ENCODE data around the gene SPRYD7. TPM values are rescaled to one million over a fixed set of nuclear protein-coding genes. Genes with fewer than 3 reads are reported as not detected.

SPRYD7 gene
- polyA plus RNA-seq, 1 experiment: 3.3 TPM

DNA sequence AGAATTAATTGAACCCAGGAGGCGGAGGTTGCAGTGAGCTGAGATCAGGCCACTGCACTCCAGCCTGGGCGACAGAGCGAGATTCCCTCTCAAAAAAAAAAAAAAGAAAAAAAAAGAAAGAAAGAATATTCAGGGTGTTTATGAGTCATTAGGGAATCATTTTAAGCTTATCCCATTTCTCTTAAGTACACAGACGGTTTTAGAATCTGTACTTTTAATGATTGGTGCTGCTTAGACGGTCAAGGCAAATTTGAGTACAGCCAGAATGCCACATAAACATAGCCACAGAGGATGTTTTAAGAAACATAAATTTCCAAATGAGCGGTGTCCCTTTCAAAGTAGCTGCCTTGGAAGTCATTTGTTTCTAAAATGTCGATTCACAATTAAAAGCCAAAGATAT, 2.6 kb downstream of the SPRYD7 start:
- Histone ChIP-seq H3K4me3 (ENCODE audit: low read depth, low read length) (no peak overlapping the region), H3K27me3 (ENCODE audit: control insufficient read depth, insufficient read depth, low read length) (no peaks in the 10 kb centered on the region), H3K36me3 (ENCODE audit: control insufficient read depth, insufficient read depth, low read length) (no peaks in the 10 kb centered on the region; the same call in 1 of the 2 replicates)
- TF ChIP-seq, protein P1, sequence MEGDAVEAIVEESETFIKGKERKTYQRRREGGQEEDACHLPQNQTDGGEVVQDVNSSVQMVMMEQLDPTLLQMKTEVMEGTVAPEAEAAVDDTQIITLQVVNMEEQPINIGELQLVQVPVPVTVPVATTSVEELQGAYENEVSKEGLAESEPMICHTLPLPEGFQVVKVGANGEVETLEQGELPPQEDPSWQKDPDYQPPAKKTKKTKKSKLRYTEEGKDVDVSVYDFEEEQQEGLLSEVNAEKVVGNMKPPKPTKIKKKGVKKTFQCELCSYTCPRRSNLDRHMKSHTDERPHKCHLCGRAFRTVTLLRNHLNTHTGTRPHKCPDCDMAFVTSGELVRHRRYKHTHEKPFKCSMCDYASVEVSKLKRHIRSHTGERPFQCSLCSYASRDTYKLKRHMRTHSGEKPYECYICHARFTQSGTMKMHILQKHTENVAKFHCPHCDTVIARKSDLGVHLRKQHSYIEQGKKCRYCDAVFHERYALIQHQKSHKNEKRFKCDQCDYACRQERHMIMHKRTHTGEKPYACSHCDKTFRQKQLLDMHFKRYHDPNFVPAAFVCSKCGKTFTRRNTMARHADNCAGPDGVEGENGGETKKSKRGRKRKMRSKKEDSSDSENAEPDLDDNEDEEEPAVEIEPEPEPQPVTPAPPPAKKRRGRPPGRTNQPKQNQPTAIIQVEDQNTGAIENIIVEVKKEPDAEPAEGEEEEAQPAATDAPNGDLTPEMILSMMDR (IDR thresholded peaks at IDR 0.05; ENCODE audit: insufficient read depth, low read depth, low read length): no peak
- ChIA-PET CTCF (interaction anchor here (0.6 to 1.1 kb wide), 2 partner anchors 16 to 43 kb away, joined by 3 read pairs; no protein-coding TSS in a partner anchor), POLR2A (interaction anchor here (0.6 kb wide), 1 partner anchor 39 kb away, joined by 4 read pairs; no protein-coding TSS in a partner anchor)
- no peak for DNase-seq (ENCODE audit: low read depth)

DNA sequence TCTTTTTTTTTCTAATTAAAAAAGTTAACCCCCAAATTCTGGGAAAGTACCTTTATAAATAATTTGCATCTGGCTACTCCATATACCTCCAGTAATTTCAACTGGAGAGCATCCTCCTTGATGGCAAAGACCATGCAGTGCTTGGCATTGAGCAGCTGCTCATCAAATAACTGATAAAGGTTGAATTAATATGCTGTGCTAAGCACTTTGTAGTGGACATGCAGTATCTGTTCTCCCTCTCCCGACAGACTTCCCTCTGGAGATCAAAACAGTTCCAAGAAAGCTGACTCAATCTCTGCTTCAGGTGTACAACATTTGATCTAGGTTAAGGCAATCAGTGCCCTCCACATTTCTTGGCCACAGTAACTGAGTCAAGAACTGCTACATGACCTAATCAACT, 3.3 kb downstream of the SPRYD7 start:
- Histone ChIP-seq H3K36me3 (ENCODE audit: control insufficient read depth, insufficient read depth, low read length) (no peaks in the 10 kb centered on the region; the same call in 1 of the 2 replicates), H3K4me3 (ENCODE audit: low read depth, low read length) (no peak overlapping the region), H3K27me3 (ENCODE audit: control insufficient read depth, insufficient read depth, low read length) (no peaks in the 10 kb centered on the region)
- ChIA-PET CTCF (interaction anchor here (1.1 kb wide), 1 partner anchor 44 kb away, joined by 3 read pairs; no protein-coding TSS in a partner anchor), POLR2A (no interaction called here)
- DNase-seq (ENCODE audit: low read depth): no peak
- TF ChIP-seq, protein P1 (IDR thresholded peaks at IDR 0.05; ENCODE audit: insufficient read depth, low read depth, low read length): no peak

DNA sequence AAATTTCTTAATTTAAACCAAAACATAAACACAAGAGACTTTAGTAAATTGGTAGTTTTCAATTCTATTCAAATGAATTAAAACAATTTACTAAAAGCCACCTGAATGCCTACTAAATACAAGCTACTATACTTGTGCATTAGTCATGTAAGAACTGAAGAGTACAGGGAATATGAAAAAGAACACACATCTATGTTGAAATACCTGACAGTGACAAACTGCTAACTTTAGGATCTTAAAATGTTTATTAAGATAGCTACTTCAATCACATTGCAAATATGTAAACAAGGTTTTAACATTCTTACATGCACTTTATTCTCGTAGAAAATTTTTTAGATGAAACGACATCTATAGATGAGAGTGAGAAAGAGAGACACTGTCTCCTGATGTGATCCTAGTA, 4.1 kb downstream of the SPRYD7 start:
- TF ChIP-seq, protein P1 (IDR thresholded peaks at IDR 0.05; ENCODE audit: insufficient read depth, low read depth, low read length): no peak
- H3K36me3 ChIP-seq (ENCODE audit: control insufficient read depth, insufficient read depth, low read length): no peaks in the 10 kb centered on the region; the same call in 1 of the 2 replicates
- no peak for DNase-seq (ENCODE audit: low read depth)
- no peak overlapping the region for H3K4me3 ChIP-seq (ENCODE audit: low read depth, low read length)
- H3K27me3 ChIP-seq (ENCODE audit: control insufficient read depth, insufficient read depth, low read length): no peaks in the 10 kb centered on the region
- CTCF ChIA-PET: no interaction called here
- POLR2A ChIA-PET: no interaction called here

DNA sequence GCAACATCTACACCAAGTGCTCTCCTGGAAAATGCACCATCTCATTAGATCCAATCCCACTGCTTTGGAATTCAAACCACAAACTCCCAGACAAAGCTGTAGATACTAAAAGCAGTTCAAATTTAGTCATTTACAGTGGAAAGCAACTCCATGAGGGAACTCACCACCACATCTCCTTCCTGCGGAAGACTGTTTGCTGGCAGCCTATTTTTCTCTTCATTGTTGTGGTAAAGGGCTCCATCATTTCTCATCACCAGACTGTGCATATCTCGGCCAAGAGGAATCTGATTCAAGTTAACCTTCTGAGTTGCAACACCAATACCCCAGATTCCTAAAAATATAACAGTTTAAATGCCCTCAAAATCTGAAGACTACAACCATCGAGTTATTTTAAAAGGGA, 8.4 kb downstream of the SPRYD7 start:
- H3K27me3 ChIP-seq (ENCODE audit: control insufficient read depth, insufficient read depth, low read length): no peaks in the 10 kb centered on the region
- TF ChIP-seq, protein P1 (IDR thresholded peaks at IDR 0.05; ENCODE audit: insufficient read depth, low read depth, low read length): no peak
- H3K36me3 ChIP-seq (ENCODE audit: control insufficient read depth, insufficient read depth, low read length): peaks cover 1% of the 10 kb centered on the region
- H3K4me3 ChIP-seq (ENCODE audit: low read depth, low read length): no peak overlapping the region
- ChIA-PET POLR2A (no interaction called here), CTCF (interaction anchor here (1.3 to 2.1 kb wide), 2 partner anchors 9 to 11 kb away, joined by 7 to 13 read pairs; partner anchors contain the start of gene SPRYD7)
- peak; percentile 61 for DNase-seq (ENCODE audit: low read depth)

DNA sequence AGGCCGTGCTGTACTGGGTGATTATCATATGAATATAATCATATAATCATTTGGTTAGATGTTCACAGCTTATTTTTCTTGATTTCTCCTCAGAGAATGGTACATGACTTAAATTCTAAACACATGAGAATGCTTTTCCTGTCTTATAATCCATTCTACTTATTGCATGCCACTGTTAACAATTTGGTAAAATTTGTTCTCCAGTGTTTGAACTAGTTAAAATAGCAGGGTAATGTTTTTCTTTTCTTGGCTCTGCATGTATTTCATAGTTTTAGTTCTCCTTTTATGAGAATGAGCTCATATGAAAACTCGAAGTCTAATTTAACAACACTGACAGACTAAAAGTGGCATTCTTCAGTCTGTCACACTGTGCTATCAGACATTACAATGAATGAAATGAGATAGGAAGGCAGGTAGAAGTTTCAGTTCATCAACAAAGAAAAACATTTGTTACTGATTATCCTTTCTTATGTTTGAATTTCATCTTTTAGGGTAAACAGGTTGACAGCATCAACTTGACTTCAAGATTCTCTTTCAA, 10.2 kb downstream of the SPRYD7 start:
- TF ChIP-seq, protein P1 (IDR thresholded peaks at IDR 0.05; ENCODE audit: insufficient read depth, low read depth, low read length): no peak

More for the DNA sequence above, 10.2 kb downstream of the SPRYD7 start:
- POLR2A ChIA-PET: interaction anchor here (0.6 kb wide), 1 partner anchor 166 kb away, joined by 4 read pairs; no protein-coding TSS in a partner anchor
- CTCF ChIA-PET: no interaction called here
- DNase-seq (ENCODE audit: low read depth): no peak
- H3K36me3 ChIP-seq (ENCODE audit: control insufficient read depth, insufficient read depth, low read length): peaks cover 1% of the 10 kb centered on the region
- H3K4me3 ChIP-seq (ENCODE audit: low read depth, low read length): no peak overlapping the region
- no peaks in the 10 kb centered on the region for H3K27me3 ChIP-seq (ENCODE audit: control insufficient read depth, insufficient read depth, low read length)

All from BJ (cell line).